Mesothelial cell of epicardium (in vitro differentiated cells): ENCODE results near the gene C1GALT1. TPM values are rescaled to one million over a fixed set of nuclear protein-coding genes. Genes with fewer than 3 reads are reported as not detected.

Source experiments
- DNase-seq, 2 experiments: peaks; one replicate each; pipeline ENCODE4 v3.0.0; 2021; ENCODE audit warnings: low spot score in 2 of 2; ENCODE audit not compliant: unreplicated experiment in 2 of 2
- H3K27ac Mint-ChIP-seq: 2 replicates; pipeline ENCODE4 v1.8.0; 2021; ENCODE audit warnings: mixed read lengths
- H3K27me3 Mint-ChIP-seq: 2 replicates; pipeline ENCODE4 v1.8.0; 2021; ENCODE audit warnings: low read depth, mixed read lengths
- H3K36me3 Mint-ChIP-seq: 2 replicates; pipeline ENCODE4 v1.8.0; 2021; ENCODE audit warnings: mixed read lengths
- H3K4me1 Mint-ChIP-seq: 2 replicates; pipeline ENCODE4 v1.8.0; 2021; ENCODE audit warnings: mixed read lengths
- H3K4me3 Mint-ChIP-seq: 2 replicates; pipeline ENCODE4 v1.8.0; 2021; ENCODE audit warnings: mild to moderate bottlenecking, moderate library complexity, mixed read lengths
- H3K9me3 Mint-ChIP-seq: 2 replicates; pipeline ENCODE4 v1.8.0; 2021; ENCODE audit warnings: mixed read lengths
- CTCF ChIP-seq: fragments of 200-600 bp; sonication (generic); IDR thresholded peaks from one replicate; pipeline ENCODE4 v1.5.0; 2021; ENCODE audit warnings: antibody characterized with exemption; ENCODE audit not compliant: unreplicated experiment
- total RNA-seq: library from RNA; stranded (reverse); gene quantifications from 3 replicates; pipeline ENCODE4 v1.2.1, GENCODE V29; 2021

C1GALT1 gene
- total RNA-seq, 1 donor from 2014 or later, result 36.8 TPM

- Mint-ChIP-seq H3K9me3 (no peaks in the 10 kb centered on the region), H3K4me3 (peak overlapping the region; percentile 60), H3K4me1 (peaks cover 57% of the 10 kb centered on the region), H3K36me3 (no peaks in the 10 kb centered on the region), H3K27ac (peak overlapping the region; percentile 100), H3K27me3 (no peaks in the 10 kb centered on the region)
- no peak for TF ChIP-seq CTCF
- no peak for DNase-seq
Observed at GRCh38 chr7:7180725-7181449, 1.5 kb upstream of the C1GALT1 start.

GRCh38 chr7:7181519-7182155 lies 707 bp upstream of the C1GALT1 start:
- H3K4me1 Mint-ChIP-seq, result peaks cover 50% of the 10 kb centered on the region
- no peaks in the 10 kb centered on the region for H3K9me3 Mint-ChIP-seq
- H3K4me3 Mint-ChIP-seq, result peak overlapping the region; percentile 92
- H3K36me3 Mint-ChIP-seq, result no peaks in the 10 kb centered on the region
- TF ChIP-seq CTCF, result no peak
- DNase-seq, result peak in 1 of 2 experiments; percentile 40
- H3K27ac Mint-ChIP-seq, result peak overlapping the region; percentile 100
- H3K27me3 Mint-ChIP-seq, result no peaks in the 10 kb centered on the region

- Mint-ChIP-seq H3K4me3 (peak overlapping the region; percentile 92), H3K27ac (peak overlapping the region; percentile 94), H3K27me3 (no peaks in the 10 kb centered on the region), H3K9me3 (no peaks in the 10 kb centered on the region), H3K4me1 (peaks cover 34% of the 10 kb centered on the region), H3K36me3 (no peaks in the 10 kb centered on the region)
- DNase-seq, result peak in 1 of 2 experiments; percentile 58
- no peak for TF ChIP-seq CTCF
Observed at GRCh38 chr7:7183061-7183837, 905 bp downstream of the C1GALT1 start.

DNA sequence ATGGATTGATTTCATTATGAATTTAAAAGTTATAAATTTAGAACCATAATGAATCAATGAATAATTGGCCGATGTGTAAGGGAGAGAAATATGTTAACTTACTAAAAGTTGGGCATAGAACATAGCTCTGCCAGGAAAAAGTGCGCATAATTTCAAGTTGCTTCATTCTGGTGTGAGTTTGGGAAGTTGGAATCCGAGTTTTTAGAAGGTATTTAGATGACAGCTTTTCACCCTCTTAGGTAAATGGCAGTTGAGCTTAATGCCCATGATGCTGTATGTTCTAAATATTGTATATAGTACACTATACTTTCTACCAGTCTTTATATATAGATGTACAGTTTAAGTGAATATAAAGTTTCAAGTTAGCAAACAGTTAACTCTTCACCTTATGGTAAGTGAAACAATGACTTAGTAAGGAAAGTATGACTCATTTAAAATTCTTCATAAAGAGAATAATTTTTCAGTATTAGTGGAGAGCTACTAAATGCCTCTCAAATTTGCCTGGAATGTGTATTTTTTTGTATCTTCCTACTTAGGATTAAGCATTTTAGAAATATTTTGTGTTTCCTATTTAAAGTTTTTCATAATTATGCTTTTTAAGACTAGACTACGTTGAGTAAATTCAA lies 1.6 kb downstream of the C1GALT1 start:
- no peaks in the 10 kb centered on the region for H3K9me3 Mint-ChIP-seq
- H3K36me3 Mint-ChIP-seq, result no peaks in the 10 kb centered on the region
- peak overlapping the region; percentile 94 for H3K27ac Mint-ChIP-seq
- peaks cover 32% of the 10 kb centered on the region for H3K4me1 Mint-ChIP-seq
- peak overlapping the region; percentile 92 for H3K4me3 Mint-ChIP-seq
- TF ChIP-seq CTCF, result no peak
- no peaks in the 10 kb centered on the region for H3K27me3 Mint-ChIP-seq
- DNase-seq, result no peak

- Mint-ChIP-seq H3K9me3 (no peaks in the 10 kb centered on the region), H3K4me3 (no peak overlapping the region), H3K4me1 (peaks cover 38% of the 10 kb centered on the region), H3K27ac (peak overlapping the region; percentile 94), H3K36me3 (no peaks in the 10 kb centered on the region), H3K27me3 (no peaks in the 10 kb centered on the region)
- DNase-seq, result no peak
- TF ChIP-seq CTCF, result no peak
Observed at GRCh38 chr7:7185371-7185989, 3.1 kb downstream of the C1GALT1 start.
